ENCODE data around the gene OR4K15. TPM values are rescaled to one million over a fixed set of nuclear protein-coding genes. Genes with fewer than 3 reads are reported as not detected.

OR4K15 gene
- total RNA-seq, 1 experiment from 2014 or later, result not detected

DNA sequence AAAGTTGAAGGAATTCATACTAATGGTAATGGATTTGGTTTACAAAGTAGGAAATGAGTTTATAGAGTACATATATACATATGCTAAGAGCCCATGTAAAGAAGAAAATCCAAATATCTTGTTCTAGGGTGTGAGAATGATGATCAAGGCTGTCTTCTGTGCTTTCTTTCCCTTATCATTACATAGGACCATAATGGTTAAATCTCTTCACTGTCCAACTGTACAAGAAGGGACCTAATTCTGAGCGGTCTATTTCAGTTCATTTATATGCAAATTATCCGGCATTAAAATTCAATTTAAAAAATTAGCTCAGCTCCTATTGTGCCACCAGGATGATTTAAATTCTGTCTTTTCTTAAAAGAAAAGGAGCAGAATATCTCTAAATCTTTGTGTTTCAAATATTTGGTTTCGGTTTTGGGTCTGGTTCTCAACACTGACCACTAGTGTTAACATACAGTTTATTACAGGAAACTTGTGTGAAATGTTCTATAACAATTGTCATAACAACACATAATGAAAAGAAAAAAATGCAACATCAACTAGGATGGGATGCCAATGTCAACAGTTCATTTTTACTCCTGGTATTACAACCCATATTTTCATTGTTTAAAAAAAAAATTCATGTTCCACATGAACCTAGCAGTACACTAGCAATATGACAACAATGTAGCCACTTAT lies 27.8 kb upstream of the OR4K15 start:
- no peak for ATAC-seq
- CTCF ChIA-PET, result no interaction called here
- Histone ChIP-seq H4K20me1 (ENCODE audit: insufficient read depth) (no peaks in the 10 kb centered on the region), H3K9ac (ENCODE audit: low read length) (no peak overlapping the region), H3K36me3 (ENCODE audit: control insufficient read depth in 1 of 2, insufficient read depth in 2 of 2, low read length in 2 of 2) (no peaks in the 10 kb centered on the region), H2AFZ (ENCODE audit: low read depth, low read length, poor library complexity, severe bottlenecking) (no peak overlapping the region), H3K4me3 (replicated peaks in 1 of 2; ENCODE audit: low read depth in 1 of 2, low read length in 2 of 2) (no peak overlapping the region), H3K79me2 (ENCODE audit: insufficient read depth, low read length) (no peaks in the 10 kb centered on the region), H3K27me3 (ENCODE audit: insufficient read depth, low read length) (no peaks in the 10 kb centered on the region), H3K4me1 (ENCODE audit: control insufficient read depth in 1 of 2, insufficient read depth in 2 of 2, low read length in 2 of 2) (no peaks in the 10 kb centered on the region), H3K27ac (ENCODE audit: low read depth, low read length) (no peak overlapping the region), H3K9me3 (ENCODE audit: control insufficient read depth in 1 of 2, insufficient read depth in 1 of 2, low read depth in 1 of 2, low read length in 2 of 2) (peaks cover 16 to 27% of the 10 kb centered on the region in 2 experiments; a peak in 3 of 4 replicates), H3K9me2 (ENCODE audit: insufficient read depth) (no peaks in the 10 kb centered on the region), H3K4me2 (ENCODE audit: low read length) (no peak overlapping the region)
- BruUV-seq (replicated peaks), result no TSS peak
- POLR2A ChIA-PET, result no interaction called here
- RAD21 ChIA-PET (ENCODE audit: low non-redundant PET in 1 of 2, low total read pairs in 2 of 2, uncharacterized antibody in 2 of 2, unreplicated experiment in 2 of 2), result no interaction called here
- TF ChIP-seq SIN3A (IDR thresholded peaks at IDR 0.05; ENCODE audit: low read depth) (no peak), FOSL1 (IDR thresholded peaks at IDR 0.05; ENCODE audit: low read depth) (no peak), SP1 (IDR thresholded peaks at IDR 0.05; ENCODE audit: low read depth) (no peak), POLR2A (IDR thresholded peaks at IDR 0.05; ENCODE audit: borderline replicate concordance, extremely low read depth, insufficient read depth, insufficient read length) (no peak), CTCF (IDR thresholded peaks at IDR 0.05 in 2 of 3, conservative IDR thresholded peaks at IDR 0.05 in 1 of 3; ENCODE audit: borderline replicate concordance in 1 of 3, insufficient read depth in 1 of 3, low read depth in 2 of 3, low read length in 2 of 3) (no peak), RAD21 (IDR thresholded peaks at IDR 0.05; ENCODE audit: low read depth) (no peak)
- no peak for DNase-seq (ENCODE audit: low read depth, low spot score)
- intact Hi-C loops (cut with micrococcal nuclease), result no loop called here

DNA sequence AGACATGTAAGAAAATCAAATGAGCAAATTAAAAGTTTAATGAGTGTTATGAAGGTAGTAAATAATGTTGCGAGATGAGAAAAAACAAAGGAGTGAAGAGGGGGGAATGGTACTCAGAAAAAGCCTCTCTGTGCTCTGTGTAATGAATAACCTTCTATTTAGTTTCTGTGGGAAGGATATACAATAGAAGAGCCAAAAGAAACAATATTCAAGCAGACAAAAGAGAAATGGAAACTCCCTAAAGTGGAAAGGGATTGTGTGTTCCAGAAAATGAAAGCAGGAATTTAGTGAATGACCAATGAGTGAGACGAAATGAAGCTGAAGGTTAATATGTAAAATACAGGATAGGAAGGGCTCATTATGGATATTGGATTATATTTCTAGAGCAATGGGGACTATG lies 26.2 kb upstream of the OR4K15 start:
- H3K27me3 ChIP-seq (ENCODE audit: insufficient read depth, low read length), result no peaks in the 10 kb centered on the region
- TF ChIP-seq FOSL1 (IDR thresholded peaks at IDR 0.05; ENCODE audit: low read depth) (no peak), REST (IDR thresholded peaks at IDR 0.05; ENCODE audit: low read depth) (no peak), CTCF (IDR thresholded peaks at IDR 0.05 in 2 of 3, conservative IDR thresholded peaks at IDR 0.05 in 1 of 3; ENCODE audit: borderline replicate concordance in 1 of 3, insufficient read depth in 1 of 3, low read depth in 2 of 3, low read length in 2 of 3) (no peak)
- DNase-seq (ENCODE audit: low read depth, low spot score) (no peak), ATAC-seq (no peak)
- no peak overlapping the region for H2AFZ ChIP-seq (ENCODE audit: low read depth, low read length, poor library complexity, severe bottlenecking)
- H3K4me2 ChIP-seq (ENCODE audit: low read length), result no peak overlapping the region
- no TSS peak for BruUV-seq (replicated peaks)
- no peaks in the 10 kb centered on the region for H3K9me2 ChIP-seq (ENCODE audit: insufficient read depth)
- no peaks in the 10 kb centered on the region for H3K36me3 ChIP-seq (ENCODE audit: control insufficient read depth in 1 of 2, insufficient read depth in 2 of 2, low read length in 2 of 2)
- no peaks in the 10 kb centered on the region for H3K79me2 ChIP-seq (ENCODE audit: insufficient read depth, low read length)
- H3K9me3 ChIP-seq (ENCODE audit: control insufficient read depth in 1 of 2, insufficient read depth in 1 of 2, low read depth in 1 of 2, low read length in 2 of 2), result peaks cover 16 to 35% of the 10 kb centered on the region in 2 experiments; a peak in 3 of 4 replicates
- H3K4me3 ChIP-seq (replicated peaks in 1 of 2; ENCODE audit: low read depth in 1 of 2, low read length in 2 of 2), result no peak overlapping the region
- ChIA-PET RAD21 (ENCODE audit: low non-redundant PET in 1 of 2, low total read pairs in 2 of 2, uncharacterized antibody in 2 of 2, unreplicated experiment in 2 of 2) (no interaction called here), CTCF (no interaction called here), POLR2A (no interaction called here)
- no peaks in the 10 kb centered on the region for H3K4me1 ChIP-seq (ENCODE audit: control insufficient read depth in 1 of 2, insufficient read depth in 2 of 2, low read length in 2 of 2)
- intact Hi-C loops (cut with micrococcal nuclease), result no loop called here
- no peaks in the 10 kb centered on the region for H4K20me1 ChIP-seq (ENCODE audit: insufficient read depth)
- H3K27ac ChIP-seq (ENCODE audit: low read depth, low read length), result no peak overlapping the region
- no peak overlapping the region for H3K9ac ChIP-seq (ENCODE audit: low read length)
